ENCODE data around the gene ZSCAN10. TPM values are rescaled to one million over a fixed set of nuclear protein-coding genes. Genes with fewer than 3 reads are reported as not detected.
A peak's percentile ranks its signal among the peaks of the same experiment; 100 is the strongest.
"Not testable (repeated sequence)": the region's sequence is repeated elsewhere in the genome, so short reads cannot be mapped to it uniquely, and the experiment has no call there.

The ZSCAN10 gene
- polyA plus RNA-seq (ENCODE audit: insufficient read length in 10 of 10) = under 1 TPM in 8 of 10 donors, not detected in 2; 0.13 to 0.53 (median 0.20) TPM
- long read RNA-seq, donor 1 = 0 reads
- long read RNA-seq, donor 2 = 0 reads
- long read RNA-seq, donor 3 = 0 reads
- long read RNA-seq, donor 4 = 0 reads
- long read RNA-seq, donor 5 = 0 reads
- long read RNA-seq, donor 6 = 0 reads
- long read RNA-seq, donor 7 = 0 reads
- long read RNA-seq, donor 8 = 0 reads
- long read RNA-seq, donor 9 = 0 reads

DNA sequence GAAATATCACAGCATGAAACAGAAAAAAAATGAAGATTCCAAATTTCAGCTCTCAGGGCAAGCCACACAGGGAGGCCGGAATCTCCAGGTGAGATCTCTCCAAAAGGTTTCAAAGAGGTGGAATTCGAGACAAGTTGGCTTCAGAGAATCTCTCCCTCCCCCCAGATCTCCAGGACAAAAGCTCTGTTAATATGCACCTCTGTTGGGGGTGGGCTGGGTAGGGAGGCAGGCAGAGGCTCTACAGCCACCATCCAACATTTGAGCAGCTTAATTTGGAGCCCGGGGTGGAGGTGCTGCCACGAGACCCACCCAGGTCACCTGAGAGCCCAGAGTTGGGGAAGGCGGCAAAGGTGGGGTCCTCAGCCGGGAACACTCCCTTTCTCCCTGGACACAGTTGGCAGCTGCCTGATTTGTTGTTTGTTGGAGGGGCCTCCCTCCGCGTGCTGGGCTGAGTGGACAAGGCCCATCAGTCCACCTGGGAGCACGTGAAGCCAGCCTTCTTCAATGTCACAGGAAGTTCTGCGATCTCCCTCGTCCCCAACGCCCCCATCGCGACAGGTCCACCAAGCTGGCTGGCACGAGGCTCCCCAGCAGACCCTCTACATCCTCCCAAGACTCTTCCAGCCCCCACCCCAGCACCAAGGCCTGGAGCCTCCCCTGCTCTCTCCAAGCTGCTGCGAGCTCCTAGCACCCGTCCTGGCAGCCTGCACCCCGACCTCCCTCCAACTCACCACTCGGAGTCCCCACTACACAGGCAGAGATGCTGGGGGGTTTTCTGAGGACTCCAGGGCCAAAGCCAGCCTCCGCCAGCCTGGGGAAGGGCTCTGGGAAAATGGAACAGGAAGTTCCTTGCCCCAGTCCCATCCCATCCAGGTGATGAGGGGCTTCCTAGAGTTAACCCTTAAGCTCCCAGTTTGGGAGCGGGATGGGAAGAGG, at the start of gene ZSCAN10:
Gene ZSCAN10, minus strand, starts transcription at position 836 of the 936 bp plus-strand sequence. CDS start 6,357 bp downstream, outside the sequence.
- no peak for DNase-seq

GRCh38 chr16:3148256-3149192, 49.4 kb upstream of the ZSCAN10 start:
- no peak for DNase-seq

DNA sequence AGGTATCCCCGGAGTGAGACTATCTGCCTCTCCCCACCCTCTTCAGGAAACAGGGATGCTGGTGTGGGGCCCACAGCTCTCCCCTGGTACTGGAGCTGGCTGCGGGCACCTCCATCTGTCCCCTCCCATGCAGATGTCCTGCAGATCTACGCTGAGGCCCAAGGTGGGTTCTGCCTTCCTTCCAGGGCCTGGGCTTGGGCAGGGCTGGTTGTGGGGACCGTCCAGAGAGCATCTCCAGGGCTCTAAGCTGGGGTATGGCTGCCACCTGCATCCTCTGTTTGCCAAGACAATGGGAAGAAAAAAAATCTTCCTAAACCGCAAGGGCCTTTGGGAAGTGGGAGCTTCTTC, 48.6 kb upstream of the ZSCAN10 start:
- no peak for DNase-seq

DNA sequence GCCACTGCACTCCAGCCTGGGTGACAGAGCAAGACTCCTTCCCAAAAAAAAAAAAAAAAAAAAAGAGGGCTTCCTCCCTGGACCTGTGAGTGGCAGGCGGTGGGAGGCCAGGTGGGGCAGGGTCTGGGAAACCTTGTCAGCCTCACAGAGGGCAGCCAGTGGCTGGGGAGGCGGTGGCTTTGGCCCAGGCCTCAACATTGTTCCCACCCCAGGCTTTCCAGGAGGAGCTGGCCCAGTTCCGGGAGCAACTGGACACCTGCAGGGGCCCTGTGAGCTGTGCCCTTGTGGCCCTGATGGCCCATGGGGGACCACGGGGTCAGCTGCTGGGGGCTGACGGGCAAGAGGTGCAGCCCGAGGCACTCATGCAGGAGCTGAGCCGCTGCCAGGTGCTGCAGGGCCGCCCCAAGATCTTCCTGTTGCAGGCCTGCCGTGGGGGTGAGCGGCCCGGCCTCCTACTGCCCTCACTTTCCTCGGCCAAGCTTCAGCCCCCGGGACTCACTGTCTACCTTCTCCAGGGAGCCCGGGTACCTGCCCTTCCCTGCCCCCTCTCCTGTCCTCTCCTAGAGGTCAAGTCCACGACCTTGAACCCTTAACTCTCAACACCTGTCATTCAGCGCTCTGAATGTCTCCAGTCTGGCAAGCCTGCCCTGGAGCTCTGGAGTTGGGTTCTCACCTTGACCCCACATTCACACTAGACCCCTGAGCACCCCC, 48.1 kb upstream of the ZSCAN10 start:
- DNase-seq = no peak

DNA sequence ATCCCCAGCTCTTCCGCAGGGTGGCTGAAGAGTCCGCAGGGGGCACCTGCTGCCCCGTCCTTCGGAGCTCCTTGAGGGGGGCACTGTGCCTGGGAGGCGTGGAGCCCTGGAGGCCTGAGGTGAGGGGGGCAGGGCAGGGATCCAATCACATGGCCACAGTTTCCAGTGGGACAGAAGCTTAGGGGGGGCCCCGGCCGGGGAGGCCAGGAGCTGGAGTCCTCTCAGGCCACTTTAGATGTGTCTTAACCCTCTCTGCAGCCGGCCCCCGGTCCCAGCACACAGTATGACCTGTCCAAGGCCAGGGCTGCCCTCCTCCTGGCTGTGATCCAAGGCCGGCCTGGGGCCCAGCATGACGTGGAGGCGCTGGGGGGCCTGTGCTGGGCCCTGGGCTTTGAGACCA, 46.6 kb upstream of the ZSCAN10 start:
- DNase-seq = no peak

- no peak for DNase-seq
These were observed 46.1 kb upstream of the ZSCAN10 start for GRCh38 chr16:3145151-3145550.

GRCh38 chr16:3144321-3144983, 45.4 kb upstream of the ZSCAN10 start:
- DNase-seq = no peak

- DNase-seq = peak in 2 of 3 donors; percentile 41 to 54
These were observed 44.7 kb upstream of the ZSCAN10 start for GRCh38 chr16:3143598-3144320.

- DNase-seq = no peak
These were observed 44.1 kb upstream of the ZSCAN10 start for GRCh38 chr16:3143189-3143588.

DNA sequence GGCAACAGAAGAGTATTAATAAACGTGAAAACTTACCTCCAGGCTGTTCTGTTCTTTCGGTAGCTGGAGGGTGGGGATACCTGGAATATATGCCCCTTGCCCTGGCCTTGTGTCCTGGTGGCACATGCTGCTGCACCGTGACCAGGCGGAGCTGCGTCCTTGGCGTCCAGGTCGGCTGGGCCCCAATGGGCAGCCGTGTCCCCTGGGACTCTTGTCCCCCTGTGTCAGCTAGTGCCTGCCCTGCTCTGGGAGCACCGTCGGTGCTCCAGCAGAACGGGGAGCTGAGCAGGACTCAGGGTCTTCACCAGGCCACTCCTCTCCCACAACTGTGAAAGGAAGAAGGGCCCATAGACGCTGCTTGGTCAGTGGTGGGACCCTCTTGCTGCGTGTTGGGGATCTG, 43.7 kb upstream of the ZSCAN10 start:
- DNase-seq = no peak

DNA sequence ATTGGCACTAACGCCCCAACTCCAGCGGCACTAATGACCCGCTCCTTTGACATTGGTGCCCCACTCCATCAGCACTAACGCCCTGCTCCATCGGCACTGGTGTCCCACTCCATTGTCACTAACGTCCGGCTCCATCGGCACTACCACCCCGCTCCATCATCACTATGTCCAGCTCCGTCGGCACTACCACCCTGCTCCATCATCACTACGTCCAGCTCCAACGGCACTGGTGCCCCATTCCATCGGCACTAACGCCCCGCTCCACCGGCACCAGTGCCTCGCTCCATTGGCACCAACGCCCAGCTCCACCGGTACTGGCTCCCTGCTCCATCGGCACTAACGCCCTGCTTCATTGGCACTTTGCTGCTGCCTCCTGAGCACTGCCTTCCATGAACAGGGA, 43.2 kb upstream of the ZSCAN10 start:
- no peak for DNase-seq

GRCh38 chr16:3141781-3142311, 42.8 kb upstream of the ZSCAN10 start:
- no peak for DNase-seq

GRCh38 chr16:3140603-3141427, 41.7 kb upstream of the ZSCAN10 start:
- DNase-seq = no peak

DNA sequence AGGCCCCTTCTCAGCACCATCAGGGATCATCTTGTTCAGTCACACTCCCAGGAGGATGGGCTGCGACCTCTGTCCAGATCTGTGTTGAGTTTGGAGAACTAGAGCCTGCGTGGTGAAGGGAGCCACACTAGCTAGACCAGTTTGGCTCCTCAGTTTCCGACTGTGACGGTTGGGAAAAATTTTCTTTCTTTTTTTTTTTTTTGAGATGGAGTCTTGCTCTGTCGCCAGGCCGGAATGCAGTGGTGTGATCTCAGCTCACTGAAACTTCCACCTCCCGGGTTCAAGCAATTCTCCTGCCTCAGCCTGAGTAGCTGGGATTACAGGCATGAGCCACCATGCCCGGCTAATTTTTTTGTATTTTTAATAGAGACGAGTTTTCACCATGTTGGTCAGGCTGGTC, 40.5 kb upstream of the ZSCAN10 start:
- not testable (repeated sequence) for DNase-seq

DNA sequence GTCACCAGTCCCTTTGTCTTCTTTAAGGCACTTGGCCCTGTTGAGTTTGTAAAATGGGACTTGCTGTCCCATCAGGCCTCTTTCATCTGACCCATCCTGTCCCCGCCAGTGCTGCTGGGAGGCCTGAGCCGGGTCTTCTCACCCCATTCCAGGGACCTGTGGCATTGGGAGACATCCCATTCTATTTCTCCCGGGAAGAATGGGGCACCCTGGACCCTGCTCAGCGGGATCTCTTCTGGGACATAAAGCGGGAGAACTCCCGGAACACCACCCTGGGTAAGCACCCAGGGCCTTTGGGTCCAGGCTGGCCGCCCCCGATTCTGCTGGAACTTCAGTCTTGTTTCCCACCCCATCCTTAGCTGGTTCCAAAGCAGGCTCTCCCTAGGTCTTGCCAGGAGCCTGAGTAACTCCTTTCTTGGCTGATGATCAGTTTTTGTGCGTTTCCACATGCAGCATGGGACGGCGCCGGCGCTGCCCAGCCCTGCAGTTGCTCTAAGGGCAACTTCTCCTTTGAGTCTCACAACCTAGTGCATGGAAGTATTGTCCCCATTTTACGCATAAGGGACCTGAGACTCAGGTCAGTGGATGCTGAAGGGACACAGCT, 39.8 kb upstream of the ZSCAN10 start:
- no peak for DNase-seq

- no peak for DNase-seq
These were observed 39.2 kb upstream of the ZSCAN10 start for GRCh38 chr16:3138342-3138741.

- no peak for DNase-seq
These were observed 38.2 kb upstream of the ZSCAN10 start for GRCh38 chr16:3137267-3137666.

GRCh38 chr16:3135126-3135715, 36.1 kb upstream of the ZSCAN10 start:
- peak in 1 of 3 donors; percentile 87 for DNase-seq
